SU-DHL-6 (cell line): Measurements from ENCODE around the gene GMDS.
"Not testable (repeated sequence)": the region's sequence is repeated elsewhere in the genome, so short reads cannot be mapped to it uniquely, and the experiment has no call there.

ENCODE experiments used
- H2AFZ ChIP-seq: fragments of 200-600 bp; sonication (generic); 2 replicates; pipeline ENCODE4 v1.6.1; 2014; ENCODE audit warnings: low read depth, mild to moderate bottlenecking, moderate library complexity, mixed read lengths, antibody characterized with exemption, low read length; ENCODE audit not compliant: severe bottlenecking
- H3F3A ChIP-seq: fragments of 200-600 bp; shearing (Covaris generic); 2 replicates; pipeline ENCODE4 v1.6.0; 2016; ENCODE audit warnings: antibody characterized with exemption, mild to moderate bottlenecking; ENCODE audit not compliant: insufficient read depth
- H3K27ac ChIP-seq: fragments of 200-600 bp; sonication (generic); 2 replicates; pipeline ENCODE4 v1.5.1; 2016; ENCODE audit warnings: low read depth, mild to moderate bottlenecking, low read length, moderate library complexity, mixed read lengths
- H3K27me3 ChIP-seq: fragments of 200-600 bp; sonication (generic), shearing (Covaris generic); 2 replicates; pipeline ENCODE4 v1.6.0; 2014; ENCODE audit warnings: mild to moderate bottlenecking, low read length
- H3K36me3 ChIP-seq: fragments of 200-600 bp; sonication (generic); 2 replicates; pipeline ENCODE4 v1.6.1; 2014; ENCODE audit warnings: mild to moderate bottlenecking, low read length, mixed read lengths
- H3K4me2 ChIP-seq: fragments of 300-600, 200-600 bp; shearing (Covaris generic), sonication (generic); 2 replicates; pipeline ENCODE4 v1.6.0; 2014; ENCODE audit warnings: low read length, low read depth, mild to moderate bottlenecking; ENCODE audit not compliant: poor library complexity, severe bottlenecking
- H3K4me3 ChIP-seq: fragments of 200-600 bp; sonication (generic); 2 replicates; pipeline ENCODE4 v1.5.1; 2014; ENCODE audit warnings: antibody characterized with exemption, low read length, mild to moderate bottlenecking, mixed read lengths; ENCODE audit not compliant: insufficient read depth, poor library complexity, severe bottlenecking
- H3K79me2 ChIP-seq: fragments of 200-600 bp; sonication (generic); 2 replicates; pipeline ENCODE4 v1.6.1; 2014; ENCODE audit warnings: mild to moderate bottlenecking, low read length, moderate library complexity; ENCODE audit not compliant: insufficient read depth
- H3K9ac ChIP-seq: fragments of 200-600 bp; sonication (generic); 2 replicates; pipeline ENCODE4 v1.7.0; 2014; ENCODE audit warnings: mild to moderate bottlenecking, low read length
- H3K9me2 ChIP-seq: fragments of 200-600 bp; sonication (generic); replicated peaks from 2 replicates; pipeline ENCODE4 v1.6.1; 2014; ENCODE audit warnings: low read length; ENCODE audit not compliant: insufficient read depth
- H3K9me3 ChIP-seq: fragments of 200-600 bp; sonication (generic); 2 replicates; pipeline ENCODE4 v1.6.1; 2014; ENCODE audit warnings: low read length, mixed read lengths; ENCODE audit not compliant: insufficient read depth
- H4K20me1 ChIP-seq: fragments of 200-600 bp; sonication (generic); 2 replicates; pipeline ENCODE4 v1.6.1; 2014; ENCODE audit warnings: low read depth, mild to moderate bottlenecking, antibody characterized with exemption, low read length, moderate library complexity, mixed read lengths
- CTCF ChIP-seq: fragments of 200-600 bp; sonication (generic); IDR thresholded peaks from one replicate; pipeline ENCODE4 v1.5.1; 2017; ENCODE audit warnings: antibody characterized with exemption, mild to moderate bottlenecking, low read length, moderate library complexity; ENCODE audit not compliant: insufficient read depth, poor library complexity, severe bottlenecking
- EZH2phosphoT487 ChIP-seq: fragments of 200-600 bp; sonication (generic), shearing (Covaris generic); conservative IDR thresholded peaks from 2 replicates; pipeline ENCODE4 v1.6.1; 2018; ENCODE audit warnings: mild to moderate bottlenecking, antibody characterized with exemption, low read length, moderate library complexity, mixed read lengths

The GMDS gene

DNA sequence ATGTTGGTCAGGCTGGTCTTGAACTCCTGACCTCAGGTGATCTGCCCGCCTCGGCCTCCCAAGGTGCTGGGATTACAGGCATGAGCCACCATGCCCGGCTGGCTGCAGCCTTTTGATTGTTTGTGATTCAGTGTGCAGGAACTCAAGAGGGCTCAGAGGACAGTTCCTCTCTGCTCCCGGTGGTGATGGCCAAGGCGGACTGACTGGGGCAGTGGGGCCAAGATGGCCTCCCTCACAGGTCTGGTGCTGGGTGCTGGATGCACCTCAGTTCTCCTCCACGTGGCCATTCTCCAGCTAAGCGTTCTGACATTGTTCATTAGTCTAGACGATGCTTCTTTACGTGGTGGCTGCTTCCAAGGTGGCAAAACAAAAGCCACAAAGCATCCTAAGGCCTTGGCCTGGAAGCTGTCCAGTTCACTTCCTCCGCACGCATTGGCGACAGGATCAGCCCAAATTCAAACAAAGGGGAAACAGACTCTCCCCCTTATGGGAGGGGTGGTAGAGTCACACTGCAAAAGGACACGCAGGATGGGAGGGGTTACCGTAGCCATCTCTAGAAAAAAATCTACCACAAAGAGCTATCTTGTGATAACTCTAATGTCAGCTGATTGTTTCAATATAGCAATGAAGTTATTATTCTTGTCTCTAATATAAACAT, 488.8 kb downstream of the GMDS start:
- Histone ChIP-seq H3K79me2 (no peaks in the 10 kb centered on the region), H4K20me1 (no peaks in the 10 kb centered on the region), H3K4me2 (no peak overlapping the region), H3K27me3 (no peaks in the 10 kb centered on the region), H3F3A (no peaks in the 10 kb centered on the region), H3K9me2 (no peaks in the 10 kb centered on the region), H3K9me3 (no peaks in the 10 kb centered on the region), H3K27ac (no peak overlapping the region), H3K36me3 (no peaks in the 10 kb centered on the region), H3K4me3 (no peak overlapping the region), H2AFZ (no peak overlapping the region), H3K9ac (no peak overlapping the region)
- TF ChIP-seq EZH2phosphoT487 (no peak), CTCF (no peak)

- H3K4me2 ChIP-seq, H3K9ac ChIP-seq: not testable (repeated sequence)
Observed at GRCh38 chr6:1751063-1751462, 494.3 kb downstream of the GMDS start.

DNA sequence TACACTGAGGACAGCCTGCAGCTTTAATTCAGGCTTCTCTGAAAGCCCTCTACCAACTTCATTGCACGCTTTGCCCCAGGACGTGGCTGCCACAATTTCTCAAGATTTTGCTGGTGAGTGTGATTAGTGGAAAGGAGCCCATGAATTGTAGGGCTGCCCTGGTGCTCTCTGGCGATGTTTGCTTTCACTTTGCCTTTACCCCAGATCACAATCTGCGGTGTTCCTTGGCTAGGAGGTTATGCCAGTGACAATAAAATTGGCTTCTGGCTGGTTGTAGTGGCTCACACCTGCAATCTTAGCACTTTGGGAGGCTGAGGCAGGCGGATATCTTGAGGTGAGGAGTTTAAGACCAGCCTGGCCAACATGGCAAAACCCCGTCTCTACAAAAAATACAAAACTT, 496.4 kb downstream of the GMDS start:
- Histone ChIP-seq H2AFZ (no peak overlapping the region), H3K9me2 (no peaks in the 10 kb centered on the region), H3F3A (no peaks in the 10 kb centered on the region), H3K9ac (no peak overlapping the region), H3K36me3 (no peaks in the 10 kb centered on the region), H3K4me3 (no peak overlapping the region), H3K9me3 (no peaks in the 10 kb centered on the region), H3K4me2 (no peak overlapping the region), H4K20me1 (no peaks in the 10 kb centered on the region), H3K27me3 (no peaks in the 10 kb centered on the region), H3K79me2 (no peaks in the 10 kb centered on the region), H3K27ac (no peak overlapping the region)
- TF ChIP-seq CTCF (no peak), EZH2phosphoT487 (no peak)

More at GRCh38 chr6:1751063-1751462, 494.3 kb downstream of the GMDS start:
- not testable (repeated sequence) for H2AFZ ChIP-seq, H3K9me2 ChIP-seq, H3K79me2 ChIP-seq, H3K9me3 ChIP-seq, H3F3A ChIP-seq, H3K4me3 ChIP-seq, H3K27ac ChIP-seq, H4K20me1 ChIP-seq, H3K36me3 ChIP-seq, H3K27me3 ChIP-seq

- Histone ChIP-seq H3K4me3 (no peak overlapping the region), H3K9me3 (no peaks in the 10 kb centered on the region), H3K9me2 (no peaks in the 10 kb centered on the region), H3K27me3 (no peaks in the 10 kb centered on the region), H3K79me2 (no peaks in the 10 kb centered on the region), H3K36me3 (no peaks in the 10 kb centered on the region), H2AFZ (no peak overlapping the region), H4K20me1 (no peaks in the 10 kb centered on the region), H3K4me2 (no peak overlapping the region), H3K27ac (no peak overlapping the region), H3K9ac (no peak overlapping the region), H3F3A (no peaks in the 10 kb centered on the region)
- TF ChIP-seq EZH2phosphoT487 (no peak), CTCF (no peak)
Observed at GRCh38 chr6:1747531-1747930, 497.9 kb downstream of the GMDS start.
